HG03575 (cell line): ENCODE measurements around the gene TCEAL4.
"Not testable (repeated sequence)": the region's sequence is repeated elsewhere in the genome, so short reads cannot be mapped to it uniquely, and the experiment has no call there.

ENCODE experiments used
- ATAC-seq: cut with Tn5 transposase; IDR thresholded peaks from one replicate; pipeline ENCODE4 v1.9.1; 2021; ENCODE audit not compliant: unreplicated experiment, insufficient number of reproducible peaks, low FRiP score; ENCODE audit errors: extremely low read depth

TCEAL4 gene

GRCh38 chrX:103584596-103584995 is 719 bp upstream of the TCEAL4 start:
- ATAC-seq = no peak

DNA sequence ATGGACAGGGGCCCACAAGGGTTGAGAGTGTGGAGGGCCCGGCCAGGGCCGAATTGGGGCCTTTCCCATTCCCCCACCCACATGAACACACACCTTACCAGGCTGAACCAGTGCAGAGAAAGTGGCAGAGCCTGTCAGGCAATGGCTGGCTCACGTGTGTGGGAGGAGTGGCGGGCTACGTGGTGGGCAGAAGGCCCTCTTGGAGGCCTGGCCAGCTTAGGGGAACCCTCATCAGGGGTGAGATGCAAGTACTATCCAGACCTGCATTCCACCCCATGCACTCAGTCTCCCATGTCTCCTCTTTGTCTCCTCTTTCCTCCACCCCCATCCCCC is 965 bp downstream of the TCEAL4 start:
- no peak for ATAC-seq

DNA sequence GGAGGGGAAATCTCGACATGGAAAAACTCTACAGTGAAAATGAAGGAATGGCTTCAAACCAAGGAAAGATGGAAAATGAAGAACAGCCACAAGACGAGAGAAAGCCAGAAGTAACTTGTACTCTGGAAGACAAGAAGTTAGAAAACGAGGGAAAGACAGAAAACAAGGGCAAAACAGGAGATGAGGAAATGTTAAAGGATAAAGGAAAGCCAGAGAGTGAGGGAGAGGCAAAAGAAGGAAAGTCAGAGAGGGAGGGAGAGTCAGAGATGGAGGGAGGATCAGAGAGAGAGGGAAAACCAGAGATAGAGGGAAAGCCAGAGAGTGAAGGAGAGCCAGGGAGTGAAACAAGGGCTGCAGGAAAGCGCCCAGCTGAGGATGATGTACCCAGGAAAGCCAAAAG is 1.3 kb downstream of the TCEAL4 start:
- no peak for ATAC-seq

DNA sequence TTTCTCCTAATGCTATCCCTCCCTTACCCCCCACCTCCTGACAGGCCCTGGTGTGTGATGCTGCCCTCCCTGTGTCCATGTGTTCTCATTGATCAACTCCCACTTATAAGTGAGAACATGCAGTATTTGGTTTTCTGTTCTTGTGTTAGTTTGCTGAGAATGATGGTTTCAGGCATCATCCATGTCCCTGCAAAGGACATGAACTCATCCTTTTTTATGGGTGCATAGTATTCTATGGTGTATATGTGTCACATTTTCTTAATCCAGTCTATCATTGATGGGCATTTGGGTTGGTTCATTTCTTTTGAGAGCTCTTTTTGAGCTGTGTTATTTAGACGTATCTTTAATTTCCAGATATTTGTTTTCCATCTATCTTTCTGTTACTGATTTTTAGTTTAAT is 7.0 kb downstream of the TCEAL4 start:
- not testable (repeated sequence) for ATAC-seq

DNA sequence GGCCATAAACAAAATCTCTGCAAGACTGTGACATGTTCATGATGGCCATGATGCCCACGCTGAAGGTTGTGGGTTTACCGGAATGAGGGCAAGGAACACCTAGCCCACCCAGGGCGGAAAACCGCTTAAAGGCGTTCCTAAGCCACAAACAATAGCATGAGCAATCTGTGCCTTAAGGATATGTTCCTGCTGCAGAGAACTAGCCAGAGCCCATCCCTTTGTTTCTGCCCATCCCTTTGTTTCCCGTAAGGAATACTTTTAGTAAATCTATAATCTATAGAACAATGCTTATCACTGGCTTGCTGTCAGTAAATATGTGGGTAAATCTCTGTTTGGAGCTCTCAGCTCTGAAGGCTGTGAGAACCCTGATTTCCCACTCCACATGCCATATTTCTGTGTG is 9.9 kb downstream of the TCEAL4 start:
- ATAC-seq = not testable (repeated sequence)

DNA sequence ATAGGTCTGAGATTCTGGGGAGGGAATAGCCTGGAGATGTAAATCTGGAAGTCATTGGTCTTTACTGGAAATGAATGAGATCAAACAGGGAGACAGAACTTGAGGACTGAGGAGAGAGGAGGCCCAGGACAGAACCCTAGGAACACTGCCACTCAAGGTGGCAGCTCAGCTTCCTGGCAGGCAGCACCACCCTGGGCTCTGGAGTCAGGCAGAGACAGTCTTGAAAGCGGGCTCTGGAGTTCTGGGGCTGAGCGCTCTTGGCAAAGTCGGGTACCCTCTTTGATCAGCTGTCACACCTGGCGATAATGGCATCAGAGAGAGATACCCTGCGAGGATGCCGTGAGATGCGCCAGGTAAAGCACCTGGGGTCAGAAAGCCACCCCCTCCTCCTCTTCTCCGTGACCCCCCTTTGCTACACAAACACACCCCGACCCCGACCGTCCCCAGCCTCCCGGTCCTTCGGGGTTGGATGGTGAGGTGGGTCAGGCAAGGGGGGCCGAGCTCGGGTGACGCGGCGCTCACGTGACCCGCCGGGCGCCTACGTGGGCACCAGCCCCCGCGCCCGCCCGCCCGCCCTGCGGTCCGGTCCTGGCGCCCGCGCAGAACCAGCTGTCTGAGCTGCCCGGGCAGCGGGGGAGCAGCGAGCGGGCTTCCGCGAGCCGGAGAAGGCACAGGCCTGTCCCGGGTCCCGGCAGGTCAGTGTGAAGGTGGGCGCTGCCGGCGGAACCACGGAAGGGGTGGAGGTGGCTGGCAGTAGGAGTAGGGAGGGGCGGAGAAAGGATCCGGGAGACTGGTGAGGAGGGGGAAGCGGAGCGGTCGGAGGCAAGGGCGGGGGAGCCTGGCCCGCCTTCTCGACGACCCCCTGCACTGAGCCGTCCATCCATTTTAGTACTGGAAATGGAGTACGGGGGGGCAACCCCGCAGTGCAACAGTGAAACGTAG is 22.3 kb downstream of the TCEAL4 start, which contains the start of gene TCEAL3:
Gene TCEAL3 (plus strand): TSS at position 600 of the 942 bp plus-strand sequence. CDS start 1,102 bp downstream, outside the sequence.
- no peak for ATAC-seq

GRCh38 chrX:103608306-103608963 is 23.1 kb downstream of the TCEAL4 start:
- no peak for ATAC-seq

DNA sequence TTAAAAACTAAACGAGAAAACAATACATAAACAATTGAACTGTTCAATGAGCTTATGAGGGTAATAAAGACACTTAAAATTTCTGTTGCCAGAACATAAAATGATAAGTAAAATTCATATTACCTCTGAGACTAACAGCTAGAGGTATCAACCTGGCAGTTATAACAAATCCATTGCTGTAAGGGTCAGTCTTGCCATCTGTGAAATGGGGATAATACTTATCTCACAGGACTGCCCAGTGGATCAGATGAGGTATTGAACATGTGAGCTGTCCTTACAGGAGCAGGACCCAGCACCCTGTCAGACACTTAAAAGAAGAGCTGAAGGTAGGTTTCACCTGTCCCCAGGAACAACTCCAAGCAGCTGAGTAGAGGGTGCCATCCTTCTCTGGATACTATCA is 25.0 kb downstream of the TCEAL4 start:
- ATAC-seq = no peak

DNA sequence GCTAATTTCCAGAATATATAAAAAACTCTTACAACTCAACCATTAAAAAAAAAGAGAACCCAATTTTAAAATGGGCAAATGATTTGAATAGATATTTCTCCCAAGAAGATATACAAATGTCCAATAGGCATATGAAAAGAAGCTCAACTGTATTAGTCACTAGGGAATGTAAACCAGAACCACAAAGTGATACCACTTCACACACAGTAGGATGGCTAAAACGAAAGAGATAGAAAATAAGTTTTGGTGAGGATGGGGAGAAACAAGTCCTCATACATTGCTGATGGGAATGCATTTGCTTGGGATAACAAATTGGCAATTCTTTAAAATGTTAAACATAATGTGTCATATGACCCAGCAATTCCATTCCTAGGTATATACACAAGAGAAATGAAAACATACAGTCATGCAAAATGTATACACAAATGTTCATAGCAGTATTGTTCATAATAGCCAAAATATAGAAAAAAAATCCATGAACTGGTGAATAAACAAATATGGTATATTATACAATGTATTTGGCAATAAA is 28.1 kb downstream of the TCEAL4 start:
- ATAC-seq = no peak

GRCh38 chrX:103614999-103615398 is 29.7 kb downstream of the TCEAL4 start:
- no peak for ATAC-seq

- ATAC-seq = no peak
Observed at GRCh38 chrX:103615781-103616371, 30.6 kb downstream of the TCEAL4 start.

DNA sequence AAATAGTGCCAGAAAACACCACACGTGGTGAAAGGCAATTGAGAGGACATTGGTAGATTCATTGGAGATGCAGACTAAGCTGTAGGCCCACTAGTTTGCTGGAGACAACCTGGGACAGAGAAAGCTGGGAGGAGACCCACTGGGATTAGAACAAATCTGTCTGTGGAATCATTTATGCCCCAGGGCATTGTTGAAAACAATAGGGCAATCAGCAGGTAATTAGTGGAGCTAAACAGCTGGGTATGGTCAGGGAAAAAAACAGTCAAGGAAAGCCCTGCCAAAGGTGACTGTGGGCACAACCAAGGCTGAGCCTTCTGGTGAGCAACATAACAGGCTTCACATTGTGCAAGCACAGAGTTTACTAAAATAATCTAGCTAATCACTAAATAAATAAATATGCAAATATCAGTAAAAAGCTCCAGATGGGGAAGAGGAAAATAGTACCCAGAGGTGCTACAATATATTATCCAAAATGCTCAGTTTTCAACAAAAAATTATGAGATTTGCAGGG is 31.4 kb downstream of the TCEAL4 start:
- ATAC-seq = no peak

DNA sequence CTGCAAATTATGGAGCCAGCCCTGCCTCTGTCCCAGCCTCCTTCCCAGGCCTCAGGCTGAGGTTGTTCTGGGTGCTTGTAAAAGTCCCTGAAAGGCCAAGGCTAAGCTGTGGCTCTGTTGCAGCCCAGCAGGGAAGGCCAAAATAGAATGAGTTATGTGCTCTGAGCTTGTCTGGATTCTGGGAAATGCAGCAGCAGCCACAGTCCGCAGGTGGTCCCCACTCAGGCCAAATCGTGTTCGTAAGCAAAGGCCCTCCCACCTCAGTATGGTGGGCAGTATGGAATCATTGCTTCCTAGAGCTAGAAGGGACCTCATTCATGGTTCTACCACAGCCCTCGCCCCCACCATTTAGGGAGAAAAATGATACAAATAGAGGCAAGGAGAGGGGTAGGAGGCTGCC is 38.8 kb downstream of the TCEAL4 start:
- ATAC-seq = no peak

GRCh38 chrX:103626855-103627254 is 41.5 kb downstream of the TCEAL4 start:
- no peak for ATAC-seq

GRCh38 chrX:103628386-103629317 is 43.3 kb downstream of the TCEAL4 start, which contains the start of gene TCEAL1:
Gene TCEAL1, plus strand, starts transcription at chrX:103628975. Its CDS starts 942 bp downstream, at chrX:103629917.
- ATAC-seq = no peak

DNA sequence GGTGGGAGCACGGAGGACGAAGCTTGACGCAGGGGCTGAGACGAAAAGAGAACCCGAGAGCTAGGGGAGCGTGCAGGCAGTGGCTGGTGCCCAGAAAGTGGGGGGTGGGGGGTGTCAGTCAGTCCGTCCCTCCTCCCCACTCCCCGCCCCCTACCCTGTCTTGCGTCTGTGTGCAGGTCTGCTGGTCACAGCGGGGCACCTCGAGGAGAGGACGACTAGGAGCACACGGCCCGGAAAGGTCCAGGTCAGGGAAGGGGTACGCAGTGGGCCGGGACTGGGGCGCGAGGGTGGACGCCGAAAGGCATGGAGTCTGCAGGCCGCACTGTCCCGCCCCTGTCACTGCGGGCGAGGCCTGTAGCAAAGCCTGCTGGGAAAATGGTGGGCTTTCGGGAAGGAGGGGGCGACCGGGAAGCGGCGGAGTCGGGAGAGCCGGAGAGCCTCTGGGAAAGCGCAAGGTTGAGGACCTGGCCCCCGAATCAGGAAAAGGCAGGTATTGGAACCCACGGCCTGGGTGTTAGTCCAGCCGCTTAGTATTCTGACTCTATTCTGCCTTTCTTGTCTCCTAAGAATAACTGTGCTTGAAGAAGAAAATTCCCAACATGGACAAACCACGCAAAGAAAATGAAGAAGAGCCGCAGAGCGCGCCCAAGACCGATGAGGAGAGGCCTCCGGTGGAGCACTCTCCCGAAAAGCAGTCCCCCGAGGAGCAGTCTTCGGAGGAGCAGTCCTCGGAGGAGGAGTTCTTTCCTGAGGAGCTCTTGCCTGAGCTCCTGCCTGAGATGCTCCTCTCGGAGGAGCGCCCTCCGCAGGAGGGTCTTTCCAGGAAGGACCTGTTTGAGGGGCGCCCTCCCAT is 44.2 kb downstream of the TCEAL4 start:
- no peak for ATAC-seq

DNA sequence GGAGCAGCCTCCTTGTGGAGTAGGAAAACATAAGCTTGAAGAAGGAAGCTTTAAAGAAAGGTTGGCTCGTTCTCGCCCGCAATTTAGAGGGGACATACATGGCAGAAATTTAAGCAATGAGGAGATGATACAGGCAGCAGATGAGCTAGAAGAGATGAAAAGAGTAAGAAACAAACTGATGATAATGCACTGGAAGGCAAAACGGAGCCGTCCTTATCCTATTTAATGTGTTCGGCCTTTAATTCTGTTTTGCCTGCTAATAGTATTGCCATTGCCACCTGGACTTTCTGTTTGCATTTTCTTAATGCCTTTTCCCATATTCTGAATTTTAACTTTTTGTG is 44.8 kb downstream of the TCEAL4 start:
- ATAC-seq = no peak

GRCh38 chrX:103631145-103631544 is 45.8 kb downstream of the TCEAL4 start:
- no peak for ATAC-seq
